ENCODE results near the gene ATP6V1C2.

Gene ATP6V1C2

GRCh38 chr2:10733566-10733925 is 12.1 kb downstream of the ATP6V1C2 start:
- Histone ChIP-seq H3K79me2 (ENCODE audit: low read length) (no peaks in the 10 kb centered on the region), H3K36me3 (replicated peaks; ENCODE audit: low read depth, low read length) (no peaks in the 10 kb centered on the region), H3K27me3 (ENCODE audit: low read depth, low read length) (no peaks in the 10 kb centered on the region), H3K4me2 (ENCODE audit: low read length) (no peak overlapping the region), H3K9me3 (ENCODE audit: insufficient read depth, low read length) (no peaks in the 10 kb centered on the region), H3K4me1 (ENCODE audit: low read length) (no peaks in the 10 kb centered on the region), H3K27ac (ENCODE audit: low read length) (no peak overlapping the region), H4K20me1 (ENCODE audit: insufficient read depth, low read length) (no peaks in the 10 kb centered on the region), H3K4me3 (ENCODE audit: low read length) (no peak overlapping the region), H2AFZ (ENCODE audit: low read depth, low read length) (no peak overlapping the region), H3K9ac (ENCODE audit: low read length) (no peak overlapping the region)
- no peak for TF ChIP-seq EZH2phosphoT487 (IDR thresholded peaks at IDR 0.05; ENCODE audit: low read depth)
- TF ChIP-seq CTCF (IDR thresholded peaks at IDR 0.05; ENCODE audit: low read depth, low read length): no peak

- H3K36me3 ChIP-seq (replicated peaks; ENCODE audit: low read depth, low read length): no peaks in the 10 kb centered on the region
- no peak overlapping the region for H2AFZ ChIP-seq (ENCODE audit: low read depth, low read length)
- H3K27me3 ChIP-seq (ENCODE audit: low read depth, low read length): no peaks in the 10 kb centered on the region
- TF ChIP-seq CTCF (IDR thresholded peaks at IDR 0.05; ENCODE audit: low read depth, low read length) (no peak), EZH2phosphoT487 (IDR thresholded peaks at IDR 0.05; ENCODE audit: low read depth) (no peak)
- H3K27ac ChIP-seq (ENCODE audit: low read length): no peak overlapping the region
- H3K4me3 ChIP-seq (ENCODE audit: low read length): no peak overlapping the region
- no peaks in the 10 kb centered on the region for H3K9me3 ChIP-seq (ENCODE audit: insufficient read depth, low read length)
- H3K4me2 ChIP-seq (ENCODE audit: low read length): no peak overlapping the region
- H3K4me1 ChIP-seq (ENCODE audit: low read length): no peaks in the 10 kb centered on the region
- H3K79me2 ChIP-seq (ENCODE audit: low read length): no peaks in the 10 kb centered on the region
- no peaks in the 10 kb centered on the region for H4K20me1 ChIP-seq (ENCODE audit: insufficient read depth, low read length)
- no peak overlapping the region for H3K9ac ChIP-seq (ENCODE audit: low read length)
Measured at GRCh38 chr2:10733980-10734379, 12.6 kb downstream of the ATP6V1C2 start.

GRCh38 chr2:10738192-10738591 is 16.8 kb downstream of the ATP6V1C2 start:
- TF ChIP-seq CTCF (IDR thresholded peaks at IDR 0.05; ENCODE audit: low read depth, low read length) (no peak), EZH2phosphoT487 (IDR thresholded peaks at IDR 0.05; ENCODE audit: low read depth) (no peak)
- Histone ChIP-seq H3K9ac (ENCODE audit: low read length) (no peak overlapping the region), H3K4me1 (ENCODE audit: low read length) (no peaks in the 10 kb centered on the region), H3K27ac (ENCODE audit: low read length) (no peak overlapping the region), H3K79me2 (ENCODE audit: low read length) (no peaks in the 10 kb centered on the region), H3K9me3 (ENCODE audit: insufficient read depth, low read length) (no peaks in the 10 kb centered on the region), H2AFZ (ENCODE audit: low read depth, low read length) (no peak overlapping the region), H3K36me3 (replicated peaks; ENCODE audit: low read depth, low read length) (no peaks in the 10 kb centered on the region), H4K20me1 (ENCODE audit: insufficient read depth, low read length) (no peaks in the 10 kb centered on the region), H3K4me3 (ENCODE audit: low read length) (no peak overlapping the region), H3K27me3 (ENCODE audit: low read depth, low read length) (no peaks in the 10 kb centered on the region), H3K4me2 (ENCODE audit: low read length) (no peak overlapping the region)

GRCh38 chr2:10740226-10740625 is 18.8 kb downstream of the ATP6V1C2 start:
- no peak overlapping the region for H2AFZ ChIP-seq (ENCODE audit: low read depth, low read length)
- H3K79me2 ChIP-seq (ENCODE audit: low read length): no peaks in the 10 kb centered on the region
- TF ChIP-seq EZH2phosphoT487 (IDR thresholded peaks at IDR 0.05; ENCODE audit: low read depth) (no peak), CTCF (IDR thresholded peaks at IDR 0.05; ENCODE audit: low read depth, low read length) (no peak)
- no peaks in the 10 kb centered on the region for H3K9me3 ChIP-seq (ENCODE audit: insufficient read depth, low read length)
- no peak overlapping the region for H3K4me2 ChIP-seq (ENCODE audit: low read length)
- no peaks in the 10 kb centered on the region for H3K27me3 ChIP-seq (ENCODE audit: low read depth, low read length)
- H3K4me1 ChIP-seq (ENCODE audit: low read length): peaks cover 3% of the 10 kb centered on the region
- H3K36me3 ChIP-seq (replicated peaks; ENCODE audit: low read depth, low read length): no peaks in the 10 kb centered on the region
- no peak overlapping the region for H3K27ac ChIP-seq (ENCODE audit: low read length)
- H4K20me1 ChIP-seq (ENCODE audit: insufficient read depth, low read length): no peaks in the 10 kb centered on the region
- H3K4me3 ChIP-seq (ENCODE audit: low read length): no peak overlapping the region
- no peak overlapping the region for H3K9ac ChIP-seq (ENCODE audit: low read length)

Measured in OCI-LY3 (cell line).